Heart right ventricle (tissue), 16 donors: ENCODE measurements around the gene PRRT3. TPM values are rescaled to one million over a fixed set of nuclear protein-coding genes. Genes with fewer than 3 reads are reported as not detected.
A peak's percentile ranks its signal among the peaks of the same experiment; 100 is the strongest.

Experiments used
- ATAC-seq, 8 donors: fragments of 200-7000 bp; cut with Tn5 transposase; one replicate each; pipeline ENCODE4 v1.9.1; 2020; ENCODE audit warnings: mild to moderate bottlenecking in 8 of 8, moderate library complexity in 8 of 8, moderate number of reproducible peaks in 1 of 8
- DNase-seq, 2 donors: peaks; one replicate each; pipeline ENCODE4 v3.0.0-alpha.2; 2020
- H3K27ac ChIP-seq, 10 donors: fragments of 200-600 bp; sonication (generic) in 2 of 10; one replicate each; pipeline versions ENCODE4 v1.5.0 to v1.8.0; 2020 to 2022; ENCODE audit warnings: mild to moderate bottlenecking in 3 of 10
- H3K27me3 ChIP-seq, 7 donors: fragments of 200-600 bp; one replicate each; pipeline ENCODE4 v1.8.0; 2021 to 2022; ENCODE audit warnings: mild to moderate bottlenecking in 2 of 7
- H3K36me3 ChIP-seq, 9 donors: fragments of 200-600 bp; sonication (generic) in 1 of 9; one replicate each; pipeline versions ENCODE4 v1.5.0 to v1.8.0; 2020 to 2022; ENCODE audit warnings: mild to moderate bottlenecking in 2 of 9
- H3K4me1 ChIP-seq, 9 donors: fragments of 200-600 bp; sonication (generic) in 1 of 9; one replicate each; pipeline versions ENCODE4 v1.5.0 to v1.8.0; 2020 to 2022; ENCODE audit warnings: mild to moderate bottlenecking in 4 of 9
- H3K4me3 ChIP-seq, 10 donors: fragments of 200-600 bp; sonication (generic) in 2 of 10; one replicate each; pipeline versions ENCODE4 v1.5.0 to v1.8.0; 2020 to 2022; ENCODE audit warnings: mild to moderate bottlenecking in 7 of 10, moderate library complexity in 2 of 10
- H3K9me3 ChIP-seq, 11 donors: fragments of 200-600 bp in 10 of 11; sonication (generic) in 2 of 11; one replicate each; pipeline versions ENCODE4 v1.5.0 to v1.8.0; 2013 to 2022; ENCODE audit warnings: mild to moderate bottlenecking in 2 of 11, control low read depth in 1 of 11, moderate library complexity in 1 of 11
- WGBS, 2 donors: extraction: QIAGEN DNeasy Blood & Tissue Kit; methylation state at CpG; one replicate each; pipeline ENCODE4 v1.1.7; 2013; ENCODE audit warnings: inconsistent platforms in 1 of 2; 5-methylcytosine and 5-hydroxymethylcytosine counted together
- intact Hi-C, 10 donors: fragments of 100-400 bp; cut with DNase I; formaldehyde crosslinking; loops; one replicate each; pipeline versions ENCODE4 v1.11.1 to v1.14.2; 2022
- polyA plus RNA-seq, 2 donors: library from polyadenylated mRNA; stranded (reverse); fragments of 200-250 nt; gene quantifications; one replicate each; pipeline ENCODE4 v1.2.3, GENCODE V29; 2013
- total RNA-seq, 10 donors: library from RNA; stranded (reverse); fragmentation: NEBNext Ultra II Directional in 3 of 10; extraction: Animal tissue kit (Norgen Biotek cat#: 25700) in 3 of 10; gene quantifications; one replicate each; pipeline versions ENCODE4 v1.2.1 to v1.2.4, GENCODE V29; 2021 to 2023
- TF ChIP-seq, protein P1 (sequence below), 9 donors: fragments of 200-600 bp; sonication (generic) in 2 of 9; IDR thresholded peaks; one replicate each; pipeline versions ENCODE4 v1.5.0 to v1.8.0; 2021 to 2022; ENCODE audit warnings: antibody characterized with exemption in 9 of 9, mild to moderate bottlenecking in 5 of 9, moderate library complexity in 1 of 9
- donor health status: Arrhythmogenic right ventricular cardiomyopathy.
- donor health status: ischemic (EF 13 %, LVEDD 7.1; RV severe dilation, severe dysfunction).
- donor health status: healthy with polysubstance abuse.
- donor health status: DM: no; HTN: yes; CAD: no.
- donor health status: DM: no; HTN: no; CAD: no.
- donor health status: ischemic (EF 25% LVEDD 6.9; RV normal size, moderate dysfunction).
- donor health status: ischemic (EF 25% LVEDD 5.7; RV mildly dilated, moderate dysfunction).
- donor health status: healthy.
- donor health status: DM: yes; HTN: yes; CAD: no.
- donor health status: Ischemic cardiomyopathy.
- donor health status: ischemic (EF 35%, LVEDD 5.7; RV mildly dilated, moderate dysfunction).
- donor health status: nonischemic (EF 11% LVEDD 7.7; RV severe dilation, severe dysfunction).
- donor health status: DM: yes; HTN: yes; CAD: no.
- donor health status: PGD.
- donor health status: ischemic (EF 29% LVEDD 5.4; RV normal size, mild dysfunction).
- donor health status: nonischemic (EF 23%, LVEDD 6.1; RV moderate dilation, normal function).

The PRRT3 gene
- total and polyA plus RNA-seq, 12 donors: 0.45 to 2.0 (median 1.2) TPM

DNA sequence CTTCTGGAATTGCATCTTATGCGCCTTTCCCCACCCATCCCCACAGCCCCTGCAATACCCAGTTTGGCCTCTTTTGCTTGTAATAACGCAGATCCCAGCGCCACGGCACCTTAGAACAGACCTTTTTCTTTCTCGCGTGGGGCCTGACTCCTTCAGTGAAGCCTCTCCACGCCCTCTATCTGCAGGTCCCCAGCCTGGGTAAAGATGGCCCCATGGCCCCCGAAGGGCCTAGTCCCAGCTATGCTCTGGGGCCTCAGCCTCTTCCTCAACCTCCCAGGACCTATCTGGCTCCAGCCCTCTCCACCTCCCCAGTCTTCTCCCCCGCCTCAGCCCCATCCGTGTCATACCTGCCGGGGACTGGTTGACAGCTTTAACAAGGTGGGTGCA is 18.0 kb downstream of the PRRT3 start:
- peak overlapping the region in 9 of 10 donors; percentile 78 to 98 (median 96) for H3K27ac ChIP-seq
- no peaks in the 10 kb centered on the region for H3K9me3 ChIP-seq
- H3K27me3 ChIP-seq: no peaks in the 10 kb centered on the region
- peaks cover 7 to 41% (median 30%) of the 10 kb centered on the region in 9 donors for H3K4me1 ChIP-seq
- peak overlapping the region; percentile 58 to 91 (median 76) for H3K4me3 ChIP-seq
- no peak for DNase-seq
- H3K36me3 ChIP-seq: peaks cover 0 to 56% (median 0%) of the 10 kb centered on the region in 9 donors
- peak in 2 of 8 donors; percentile 0 to 6 for ATAC-seq
- TF ChIP-seq, protein P1, sequence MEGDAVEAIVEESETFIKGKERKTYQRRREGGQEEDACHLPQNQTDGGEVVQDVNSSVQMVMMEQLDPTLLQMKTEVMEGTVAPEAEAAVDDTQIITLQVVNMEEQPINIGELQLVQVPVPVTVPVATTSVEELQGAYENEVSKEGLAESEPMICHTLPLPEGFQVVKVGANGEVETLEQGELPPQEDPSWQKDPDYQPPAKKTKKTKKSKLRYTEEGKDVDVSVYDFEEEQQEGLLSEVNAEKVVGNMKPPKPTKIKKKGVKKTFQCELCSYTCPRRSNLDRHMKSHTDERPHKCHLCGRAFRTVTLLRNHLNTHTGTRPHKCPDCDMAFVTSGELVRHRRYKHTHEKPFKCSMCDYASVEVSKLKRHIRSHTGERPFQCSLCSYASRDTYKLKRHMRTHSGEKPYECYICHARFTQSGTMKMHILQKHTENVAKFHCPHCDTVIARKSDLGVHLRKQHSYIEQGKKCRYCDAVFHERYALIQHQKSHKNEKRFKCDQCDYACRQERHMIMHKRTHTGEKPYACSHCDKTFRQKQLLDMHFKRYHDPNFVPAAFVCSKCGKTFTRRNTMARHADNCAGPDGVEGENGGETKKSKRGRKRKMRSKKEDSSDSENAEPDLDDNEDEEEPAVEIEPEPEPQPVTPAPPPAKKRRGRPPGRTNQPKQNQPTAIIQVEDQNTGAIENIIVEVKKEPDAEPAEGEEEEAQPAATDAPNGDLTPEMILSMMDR (IDR thresholded peaks at IDR 0.05): peak in 2 of 9 donors; percentile 12 to 22
- intact Hi-C loops: loop anchor here in 4 of 10 donors (5.0 to 10.0 kb wide), 3 partner anchors 181 to 293 kb away; partner anchors contain the start of gene BRK1 (in 1 of the 4)
- WGBS, 2 donors: 12 to 24% methylated on average over 11 of the region's 11 CpGs

DNA sequence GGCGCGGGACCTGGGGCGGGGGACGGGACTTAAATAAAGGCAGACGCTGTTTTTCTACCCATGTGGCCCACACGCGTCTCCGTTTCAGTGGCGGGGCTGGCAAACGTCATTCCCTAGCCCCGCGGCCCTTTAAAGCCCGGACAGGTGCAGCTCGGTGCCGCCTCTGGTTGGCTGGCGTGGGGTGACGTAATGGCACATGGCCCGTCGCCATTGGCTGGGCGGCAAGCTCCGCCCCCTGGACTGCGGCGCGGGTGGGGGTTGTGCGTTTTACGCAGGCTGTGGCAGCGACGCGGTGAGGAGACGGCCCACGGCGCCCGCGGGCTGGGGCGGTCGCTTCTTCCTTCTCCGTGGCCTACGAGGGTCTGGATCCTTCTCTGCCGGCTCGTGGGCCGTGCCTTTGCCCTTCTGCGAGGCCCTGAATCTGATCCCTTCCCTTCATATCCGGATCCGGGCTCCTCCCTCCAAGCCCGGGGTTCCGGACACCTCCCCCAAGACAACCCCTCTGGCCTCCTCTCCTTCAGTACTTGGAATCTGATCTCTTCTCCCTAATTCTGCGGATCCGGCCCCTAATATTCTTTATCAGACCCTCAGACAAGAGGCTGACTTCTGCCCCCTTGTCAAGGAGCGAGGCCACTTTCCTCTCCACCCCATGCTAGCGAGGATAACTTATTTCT is 18.5 kb downstream of the PRRT3 start, which contains the start of gene CRELD1:
CRELD1 (plus strand) TSS at position 274 of the 674 bp plus-strand sequence. CDS start 605 bp downstream, outside the sequence.
- H3K36me3 ChIP-seq: peaks cover 0 to 56% (median under 1%) of the 10 kb centered on the region in 9 donors
- ATAC-seq: peak; percentile 96 to 98 (median 97)
- 0% methylated on average over 49 to 50 of the region's 50 CpGs for WGBS, 2 donors

DNA sequence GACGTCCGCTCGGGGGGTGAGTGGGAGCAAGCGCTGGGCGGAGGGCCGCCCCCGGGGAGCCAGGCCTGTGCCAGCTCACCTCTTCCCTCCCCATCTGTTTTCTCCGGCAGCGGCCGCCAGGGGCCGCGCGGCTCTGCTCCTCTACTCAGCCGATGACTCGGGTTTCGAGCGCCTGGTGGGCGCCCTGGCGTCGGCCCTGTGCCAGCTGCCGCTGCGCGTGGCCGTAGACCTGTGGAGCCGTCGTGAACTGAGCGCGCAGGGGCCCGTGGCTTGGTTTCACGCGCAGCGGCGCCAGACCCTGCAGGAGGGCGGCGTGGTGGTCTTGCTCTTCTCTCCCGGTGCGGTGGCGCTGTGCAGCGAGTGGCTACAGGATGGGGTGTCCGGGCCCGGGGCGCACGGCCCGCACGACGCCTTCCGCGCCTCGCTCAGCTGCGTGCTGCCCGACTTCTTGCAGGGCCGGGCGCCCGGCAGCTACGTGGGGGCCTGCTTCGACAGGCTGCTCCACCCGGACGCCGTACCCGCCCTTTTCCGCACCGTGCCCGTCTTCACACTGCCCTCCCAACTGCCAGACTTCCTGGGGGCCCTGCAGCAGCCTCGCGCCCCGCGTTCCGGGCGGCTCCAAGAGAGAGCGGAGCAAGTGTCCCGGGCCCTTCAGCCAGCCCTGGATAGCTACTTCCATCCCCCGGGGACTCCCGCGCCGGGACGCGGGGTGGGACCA is 19.2 kb downstream of the PRRT3 start:
- H3K9me3 ChIP-seq: no peaks in the 10 kb centered on the region
- H3K27me3 ChIP-seq: no peaks in the 10 kb centered on the region
- peaks cover 7 to 41% (median 30%) of the 10 kb centered on the region in 9 donors for H3K4me1 ChIP-seq
- intact Hi-C loops: loop anchor here in 5 of 10 donors (2.0 to 10.0 kb wide), 4 partner anchors 42 to 294 kb away; partner anchors contain the start of genes BRK1 (in 1 of the 5) and JAGN1 (in 1 of the 5)
- 0 to 1% methylated on average over 77 of the region's 77 CpGs for WGBS, 2 donors
- peak overlapping the region; percentile 58 to 91 (median 76) for H3K4me3 ChIP-seq
- DNase-seq (peak; percentile 80 to 85), ATAC-seq (peak; percentile 76 to 89 (median 82))
- H3K27ac ChIP-seq: peak overlapping the region; percentile 78 to 98 (median 96)
- peaks cover 0 to 56% (median 8%) of the 10 kb centered on the region in 9 donors for H3K36me3 ChIP-seq
- TF ChIP-seq, protein P1 (IDR thresholded peaks at IDR 0.05): peak; percentile 35 to 84 (median 69)

More for the DNA sequence above, 18.5 kb downstream of the PRRT3 start, which contains the start of gene CRELD1:
- H3K27ac ChIP-seq: peak within 1 kb of the TSS; percentile 78 to 98 (median 96)
- no peaks in the 10 kb centered on the region for H3K27me3 ChIP-seq
- H3K9me3 ChIP-seq: no peaks in the 10 kb centered on the region
- peak; percentile 93 to 96 for DNase-seq
- TF ChIP-seq, protein P1 (IDR thresholded peaks at IDR 0.05): no peak
- peaks cover 7 to 41% (median 30%) of the 10 kb centered on the region in 9 donors for H3K4me1 ChIP-seq
- peak within 1 kb of the TSS; percentile 58 to 91 (median 76) for H3K4me3 ChIP-seq
- intact Hi-C loops: loop anchor here in 5 of 10 donors (2.0 to 10.0 kb wide), 4 partner anchors 43 to 294 kb away; partner anchors contain the start of genes BRK1 (in 1 of the 5) and JAGN1 (in 1 of the 5)

DNA sequence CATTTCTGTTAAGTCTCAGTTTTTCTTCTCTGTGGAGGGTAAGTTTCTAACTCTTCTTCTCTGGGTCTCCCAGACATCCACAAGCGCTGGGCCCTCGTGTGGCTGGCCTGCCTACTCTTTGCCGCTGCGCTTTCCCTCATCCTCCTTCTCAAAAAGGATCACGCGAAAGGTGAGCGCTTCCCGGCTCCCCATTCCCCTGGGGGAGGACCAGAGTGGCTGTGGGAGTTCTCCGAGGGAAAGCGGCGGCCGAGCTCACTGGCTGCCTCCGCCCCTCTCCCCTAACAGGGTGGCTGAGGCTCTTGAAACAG is 19.7 kb downstream of the PRRT3 start:
- H3K27me3 ChIP-seq: no peaks in the 10 kb centered on the region
- H3K27ac ChIP-seq: peak overlapping the region; percentile 78 to 98 (median 96)
- TF ChIP-seq, protein P1 (IDR thresholded peaks at IDR 0.05): no peak
- no peak for ATAC-seq
- H3K4me3 ChIP-seq: peak overlapping the region; percentile 58 to 91 (median 76)
- intact Hi-C loops: loop anchor here in 5 of 10 donors (2.0 to 10.0 kb wide), 4 partner anchors 42 to 295 kb away; partner anchors contain the start of genes BRK1 (in 1 of the 5) and JAGN1 (in 1 of the 5)
- WGBS, 2 donors: 7 to 13% methylated on average over 13 of the region's 13 CpGs
- H3K9me3 ChIP-seq: no peaks in the 10 kb centered on the region
- peaks cover 0 to 53% (median 10%) of the 10 kb centered on the region in 9 donors for H3K36me3 ChIP-seq
- peaks cover 7 to 41% (median 30%) of the 10 kb centered on the region in 9 donors for H3K4me1 ChIP-seq
- no peak for DNase-seq
